Measurements from ENCODE around the gene TXN2. TPM values are rescaled to one million over a fixed set of nuclear protein-coding genes. Genes with fewer than 3 reads are reported as not detected.

Gene TXN2
- total RNA-seq, 1 donor from 2014 or later = 54.2 TPM

DNA sequence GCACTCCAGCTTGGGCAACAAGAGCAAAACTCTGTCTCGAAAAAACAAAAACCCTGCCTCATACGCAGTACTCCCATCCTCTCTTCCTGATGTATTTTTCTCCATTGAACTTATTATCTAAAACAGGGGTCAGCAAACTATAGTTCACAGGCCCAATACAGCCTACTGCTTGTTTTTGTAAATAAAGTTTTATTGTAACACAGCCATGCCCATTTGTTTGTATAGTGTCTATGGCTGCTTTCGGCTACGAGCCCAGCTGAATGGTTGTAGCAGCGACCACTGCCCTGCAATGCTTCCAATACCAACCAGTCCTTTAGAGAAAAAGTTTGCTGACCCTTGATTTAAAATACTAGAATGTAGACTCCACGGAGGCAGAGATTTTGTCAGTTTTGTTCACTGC, 6.1 kb downstream of the TXN2 start:
- no peaks in the 10 kb centered on the region for H3K9me3 ChIP-seq
- intact Hi-C loops (cut with DNase I) = no loop called here
- no peak overlapping the region for H3K4me3 ChIP-seq
- peaks cover 80% of the 10 kb centered on the region for H3K36me3 ChIP-seq
- no peak for TF ChIP-seq CTCF (IDR thresholded peaks at IDR 0.05)
- H3K4me1 ChIP-seq = peaks cover 13% of the 10 kb centered on the region
- H3K27me3 ChIP-seq = no peaks in the 10 kb centered on the region
- DNase-seq (no peak), ATAC-seq (no peak)
- H3K27ac ChIP-seq = peak overlapping the region; percentile 58

DNA sequence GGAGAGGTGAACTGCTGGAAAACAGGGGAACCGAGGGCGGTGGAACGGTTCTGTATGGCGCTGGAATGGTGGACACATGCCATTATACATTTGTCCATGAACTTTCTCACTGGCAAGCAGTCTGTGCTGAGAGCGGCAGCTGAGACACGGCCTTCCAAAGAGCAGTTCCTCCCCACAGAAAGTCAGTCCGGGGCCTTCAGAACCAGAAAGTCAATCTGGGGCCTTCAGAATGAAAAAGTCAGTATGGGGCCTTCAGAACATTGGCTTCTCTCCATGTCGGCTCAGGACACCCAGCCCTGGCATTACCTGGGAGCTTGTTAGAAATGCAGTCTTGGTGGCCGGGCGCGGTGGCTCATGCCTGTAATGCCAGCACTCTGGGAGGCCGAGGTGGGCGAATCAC, 8.8 kb downstream of the TXN2 start:
- no peak overlapping the region for H3K4me3 ChIP-seq
- no peaks in the 10 kb centered on the region for H3K9me3 ChIP-seq
- no peaks in the 10 kb centered on the region for H3K27me3 ChIP-seq
- no peak for TF ChIP-seq CTCF (IDR thresholded peaks at IDR 0.05)
- peaks cover 21% of the 10 kb centered on the region for H3K4me1 ChIP-seq
- no peak overlapping the region for H3K27ac ChIP-seq
- DNase-seq (no peak), ATAC-seq (no peak)
- intact Hi-C loops (cut with DNase I) = no loop called here
- H3K36me3 ChIP-seq = peaks cover 62% of the 10 kb centered on the region

GRCh38 chr22:36471341-36471821, 10.1 kb downstream of the TXN2 start:
- no peak for DNase-seq
- Histone ChIP-seq H3K27me3 (no peaks in the 10 kb centered on the region), H3K36me3 (peaks cover 49% of the 10 kb centered on the region), H3K9me3 (no peaks in the 10 kb centered on the region), H3K4me1 (peaks cover 26% of the 10 kb centered on the region), H3K27ac (no peak overlapping the region), H3K4me3 (no peak overlapping the region)
- intact Hi-C loops (cut with DNase I) = no loop called here
- TF ChIP-seq CTCF (IDR thresholded peaks at IDR 0.05) = no peak
- no peak for ATAC-seq

- no peak for TF ChIP-seq CTCF (IDR thresholded peaks at IDR 0.05)
- Histone ChIP-seq H3K27ac (no peak overlapping the region), H3K9me3 (no peaks in the 10 kb centered on the region), H3K27me3 (no peaks in the 10 kb centered on the region), H3K4me1 (peaks cover 28% of the 10 kb centered on the region), H3K4me3 (no peak overlapping the region), H3K36me3 (peaks cover 45% of the 10 kb centered on the region)
- ATAC-seq (no peak), DNase-seq (no peak)
- intact Hi-C loops (cut with DNase I) = no loop called here
Measured at GRCh38 chr22:36470994-36471331, 10.5 kb downstream of the TXN2 start.

DNA sequence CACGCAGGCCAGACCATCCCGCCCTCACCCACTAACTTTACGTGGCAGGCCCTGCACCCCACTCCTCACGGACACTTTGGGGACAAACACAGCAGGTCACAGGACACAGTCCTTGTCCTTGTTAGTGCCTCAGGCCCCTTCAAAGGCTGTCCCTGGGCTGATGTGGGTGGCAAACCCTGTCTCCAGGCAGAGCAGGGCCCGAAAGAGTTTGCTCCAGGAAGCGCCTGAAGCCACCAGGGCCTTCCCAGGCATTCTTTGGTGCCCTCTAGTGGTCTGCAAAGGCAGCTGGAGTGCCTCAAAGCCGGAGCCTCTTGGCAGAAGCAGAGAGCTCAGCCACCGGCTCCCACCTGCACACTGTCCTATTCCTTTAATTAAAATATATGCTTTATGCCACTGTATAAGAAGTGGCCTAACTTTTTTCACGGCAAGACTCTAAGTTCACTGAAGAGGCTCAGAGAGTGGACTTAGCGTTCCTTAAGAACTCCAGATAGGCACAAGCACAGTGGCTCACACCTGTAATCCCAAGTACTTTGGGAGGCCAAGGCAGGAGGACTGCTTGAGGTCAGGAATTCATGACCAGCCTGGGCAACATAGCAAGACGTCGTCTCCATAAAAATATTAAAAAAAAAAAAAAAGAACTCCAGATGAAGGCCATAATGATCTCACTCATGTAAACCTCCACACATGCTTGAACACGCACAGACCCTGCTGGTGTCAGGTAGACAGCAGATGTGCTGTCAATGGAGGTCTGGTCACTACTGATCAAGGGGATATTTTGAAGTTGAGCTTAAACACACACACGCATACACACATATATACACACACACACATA, 11.1 kb downstream of the TXN2 start:
- intact Hi-C loops (cut with DNase I) = no loop called here
- Histone ChIP-seq H3K36me3 (peaks cover 39% of the 10 kb centered on the region), H3K9me3 (no peaks in the 10 kb centered on the region), H3K27me3 (no peaks in the 10 kb centered on the region), H3K4me1 (peaks cover 34% of the 10 kb centered on the region), H3K27ac (peak overlapping the region; percentile 33), H3K4me3 (no peak overlapping the region)
- DNase-seq (peak; percentile 85), ATAC-seq (peak; percentile 90)
- TF ChIP-seq CTCF (IDR thresholded peaks at IDR 0.05) = peak; percentile 98
